Measurements from ENCODE around the gene KCNT2. TPM values are rescaled to one million over a fixed set of nuclear protein-coding genes. Genes with fewer than 3 reads are reported as not detected.
A peak's percentile ranks its signal among the peaks of the same experiment; 100 is the strongest.

Gene KCNT2
- total RNA-seq, 1 donor from 2014 or later: 8.4 TPM

- Histone ChIP-seq H3K36me3 (no peaks in the 10 kb centered on the region), H3K4me1 (no peaks in the 10 kb centered on the region), H3K27me3 (no peaks in the 10 kb centered on the region), H3K4me3 (no peak overlapping the region), H3K27ac (no peak overlapping the region), H3K9me3 (no peaks in the 10 kb centered on the region)
- no peak for TF ChIP-seq CTCF (IDR thresholded peaks at IDR 0.05)
- no peak for DNase-seq (ENCODE audit: low spot score in 2 of 2)
- intact Hi-C loops (cut with DNase I): no loop called here
Observed at GRCh38 chr1:196637606-196638005, 29.4 kb upstream of the KCNT2 start.

GRCh38 chr1:196628838-196629237, 20.6 kb upstream of the KCNT2 start:
- H3K27me3 ChIP-seq: no peaks in the 10 kb centered on the region
- H3K9me3 ChIP-seq: no peaks in the 10 kb centered on the region
- TF ChIP-seq CTCF (IDR thresholded peaks at IDR 0.05): no peak
- no peaks in the 10 kb centered on the region for H3K36me3 ChIP-seq
- no peak overlapping the region for H3K4me3 ChIP-seq
- H3K4me1 ChIP-seq: no peaks in the 10 kb centered on the region
- H3K27ac ChIP-seq: no peak overlapping the region
- no peak for DNase-seq (ENCODE audit: low spot score in 2 of 2)
- intact Hi-C loops (cut with DNase I): no loop called here

- intact Hi-C loops (cut with DNase I): no loop called here
- no peak for DNase-seq (ENCODE audit: low spot score in 2 of 2)
Observed at GRCh38 chr1:196623079-196623478, 14.8 kb upstream of the KCNT2 start.

DNA sequence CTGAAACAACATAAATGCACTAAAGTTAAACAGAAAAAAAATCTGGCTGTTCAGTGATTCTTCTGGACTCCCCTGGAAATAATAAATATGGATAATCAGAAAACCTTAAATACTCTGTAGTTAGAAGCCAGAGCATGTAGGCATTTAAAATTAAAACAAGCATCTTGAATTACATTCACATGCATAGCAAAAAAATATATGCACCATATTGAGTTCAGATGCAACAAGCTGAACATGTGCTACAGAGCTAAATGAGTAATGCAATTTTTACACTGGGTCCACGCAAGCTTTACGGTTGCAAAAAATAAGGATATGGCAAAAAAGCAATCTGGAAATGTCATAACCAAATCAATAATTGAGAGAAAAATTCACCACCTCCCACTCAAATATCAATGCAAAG, 11.5 kb upstream of the KCNT2 start:
- no peak for TF ChIP-seq CTCF (IDR thresholded peaks at IDR 0.05)
- Histone ChIP-seq H3K9me3 (no peaks in the 10 kb centered on the region), H3K4me3 (no peak overlapping the region), H3K27ac (no peak overlapping the region), H3K4me1 (no peaks in the 10 kb centered on the region), H3K27me3 (no peaks in the 10 kb centered on the region), H3K36me3 (no peaks in the 10 kb centered on the region)
- no peak for DNase-seq (ENCODE audit: low spot score in 2 of 2)
- intact Hi-C loops (cut with DNase I): no loop called here

More at GRCh38 chr1:196623079-196623478, 14.8 kb upstream of the KCNT2 start:
- no peak for TF ChIP-seq CTCF (IDR thresholded peaks at IDR 0.05)
- Histone ChIP-seq H3K4me1 (no peaks in the 10 kb centered on the region), H3K9me3 (no peaks in the 10 kb centered on the region), H3K4me3 (no peak overlapping the region), H3K27ac (no peak overlapping the region), H3K36me3 (no peaks in the 10 kb centered on the region), H3K27me3 (no peaks in the 10 kb centered on the region)

DNA sequence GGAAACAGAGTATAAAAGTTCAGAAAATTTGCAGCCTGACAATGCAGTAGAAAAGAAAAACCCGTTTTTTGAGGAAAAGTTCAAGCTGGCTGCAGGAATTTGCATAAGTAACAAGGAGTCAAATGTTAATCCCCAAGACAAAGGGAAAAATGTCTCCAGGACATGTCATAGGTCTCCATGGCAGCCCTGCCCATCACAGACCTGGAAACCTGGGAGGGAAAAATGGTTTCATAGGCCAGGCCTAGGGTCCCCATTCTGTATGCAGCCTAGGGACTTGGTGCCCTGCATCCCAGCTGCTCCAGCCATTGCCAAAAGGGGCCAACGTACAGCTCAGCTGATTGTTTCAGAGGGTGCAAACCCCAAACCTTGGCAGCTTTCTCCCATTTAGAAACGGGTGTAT, 3.6 kb upstream of the KCNT2 start:
- Histone ChIP-seq H3K36me3 (no peaks in the 10 kb centered on the region), H3K9me3 (no peaks in the 10 kb centered on the region), H3K27ac (no peak overlapping the region), H3K4me3 (no peak overlapping the region), H3K4me1 (peaks cover 0 to 2% of the 10 kb centered on the region in 2 donors), H3K27me3 (no peaks in the 10 kb centered on the region)
- TF ChIP-seq CTCF (IDR thresholded peaks at IDR 0.05): no peak
- intact Hi-C loops (cut with DNase I): no loop called here
- no peak for DNase-seq (ENCODE audit: low spot score in 2 of 2)

GRCh38 chr1:196609370-196609737, 1.1 kb upstream of the KCNT2 start:
- Histone ChIP-seq H3K27me3 (no peaks in the 10 kb centered on the region), H3K4me1 (peaks cover 0 to 2% of the 10 kb centered on the region in 2 donors), H3K27ac (peak overlapping the region in 1 of 2 donors; percentile 70), H3K9me3 (no peaks in the 10 kb centered on the region), H3K4me3 (peak overlapping the region; percentile 54 to 67), H3K36me3 (no peaks in the 10 kb centered on the region)
- intact Hi-C loops (cut with DNase I): no loop called here
- TF ChIP-seq CTCF (IDR thresholded peaks at IDR 0.05): no peak
- DNase-seq (ENCODE audit: low spot score in 2 of 2): no peak
